ENCODE results near the gene CLEC4F. TPM values are rescaled to one million over a fixed set of nuclear protein-coding genes. Genes with fewer than 3 reads are reported as not detected.

Gene CLEC4F
- total RNA-seq, 1 donor from 2014 or later, result not detected

- DNase-seq (ENCODE audit: low read depth) (no peak), FAIRE-seq (no peak)
- Mint-ChIP-seq H3K27ac (ENCODE audit: unreplicated experiment) (no peak overlapping the region), H3K4me1 (ENCODE audit: low read depth, unreplicated experiment) (peaks cover 2% of the 10 kb centered on the region), H3K27me3 (ENCODE audit: low read depth, unreplicated experiment) (peaks cover 23% of the 10 kb centered on the region), H3K9me3 (ENCODE audit: unreplicated experiment) (peaks cover 7% of the 10 kb centered on the region), H3K4me3 (ENCODE audit: unreplicated experiment) (no peak overlapping the region), H3K36me3 (ENCODE audit: low read depth, unreplicated experiment) (no peaks in the 10 kb centered on the region)
- TF ChIP-seq, protein P1, sequence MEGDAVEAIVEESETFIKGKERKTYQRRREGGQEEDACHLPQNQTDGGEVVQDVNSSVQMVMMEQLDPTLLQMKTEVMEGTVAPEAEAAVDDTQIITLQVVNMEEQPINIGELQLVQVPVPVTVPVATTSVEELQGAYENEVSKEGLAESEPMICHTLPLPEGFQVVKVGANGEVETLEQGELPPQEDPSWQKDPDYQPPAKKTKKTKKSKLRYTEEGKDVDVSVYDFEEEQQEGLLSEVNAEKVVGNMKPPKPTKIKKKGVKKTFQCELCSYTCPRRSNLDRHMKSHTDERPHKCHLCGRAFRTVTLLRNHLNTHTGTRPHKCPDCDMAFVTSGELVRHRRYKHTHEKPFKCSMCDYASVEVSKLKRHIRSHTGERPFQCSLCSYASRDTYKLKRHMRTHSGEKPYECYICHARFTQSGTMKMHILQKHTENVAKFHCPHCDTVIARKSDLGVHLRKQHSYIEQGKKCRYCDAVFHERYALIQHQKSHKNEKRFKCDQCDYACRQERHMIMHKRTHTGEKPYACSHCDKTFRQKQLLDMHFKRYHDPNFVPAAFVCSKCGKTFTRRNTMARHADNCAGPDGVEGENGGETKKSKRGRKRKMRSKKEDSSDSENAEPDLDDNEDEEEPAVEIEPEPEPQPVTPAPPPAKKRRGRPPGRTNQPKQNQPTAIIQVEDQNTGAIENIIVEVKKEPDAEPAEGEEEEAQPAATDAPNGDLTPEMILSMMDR (IDR thresholded peaks at IDR 0.05; ENCODE audit: insufficient read depth, low read depth, low read length), result no peak
- no peak for TF ChIP-seq EZH2 (IDR thresholded peaks at IDR 0.05; ENCODE audit: insufficient read depth, low read length)
- no peaks in the 10 kb centered on the region for H3K4me1 ChIP-seq (ENCODE audit: insufficient read depth, low read length)
- no peak overlapping the region for H3K9ac ChIP-seq (ENCODE audit: low read length)
- no peaks in the 10 kb centered on the region for H4K20me1 ChIP-seq (ENCODE audit: insufficient read depth, low read length)
- no peak overlapping the region for H2AFZ ChIP-seq (ENCODE audit: low read depth, low read length)
- no peaks in the 10 kb centered on the region for H3K36me3 ChIP-seq (ENCODE audit: insufficient read depth, low read length)
- no peak overlapping the region for H3K27ac ChIP-seq (ENCODE audit: low read depth, low read length)
- peaks cover 3% of the 10 kb centered on the region for H3K27me3 ChIP-seq (ENCODE audit: insufficient read depth, low read length)
- no peaks in the 10 kb centered on the region for H3K9me3 ChIP-seq (ENCODE audit: insufficient read depth, low read depth, low read length)
- no peak overlapping the region for H3K4me3 ChIP-seq (ENCODE audit: insufficient read depth, low read depth, low read length)
- no peaks in the 10 kb centered on the region for H3K79me2 ChIP-seq (ENCODE audit: insufficient read depth, low read length)
- no peak overlapping the region for H3K4me2 ChIP-seq (ENCODE audit: low read length)
These were observed 7.0 kb upstream of the CLEC4F start for GRCh38 chr2:70827388-70827787.

GRCh38 chr2:70826696-70827350 lies 6.4 kb upstream of the CLEC4F start:
- H3K4me3 ChIP-seq (ENCODE audit: insufficient read depth, low read depth, low read length), result no peak overlapping the region
- Mint-ChIP-seq H3K4me1 (ENCODE audit: low read depth, unreplicated experiment) (peaks cover 2% of the 10 kb centered on the region), H3K9me3 (ENCODE audit: unreplicated experiment) (peaks cover 6% of the 10 kb centered on the region), H3K27ac (ENCODE audit: unreplicated experiment) (no peak overlapping the region), H3K36me3 (ENCODE audit: low read depth, unreplicated experiment) (no peaks in the 10 kb centered on the region), H3K4me3 (ENCODE audit: unreplicated experiment) (no peak overlapping the region), H3K27me3 (ENCODE audit: low read depth, unreplicated experiment) (peaks cover 20% of the 10 kb centered on the region)
- no peak overlapping the region for H3K9ac ChIP-seq (ENCODE audit: low read length)
- H3K9me3 ChIP-seq (ENCODE audit: insufficient read depth, low read depth, low read length), result no peaks in the 10 kb centered on the region
- peaks cover 3% of the 10 kb centered on the region for H3K27me3 ChIP-seq (ENCODE audit: insufficient read depth, low read length)
- H3K27ac ChIP-seq (ENCODE audit: low read depth, low read length), result no peak overlapping the region
- H3K36me3 ChIP-seq (ENCODE audit: insufficient read depth, low read length), result no peaks in the 10 kb centered on the region
- no peak for FAIRE-seq
- H3K4me1 ChIP-seq (ENCODE audit: insufficient read depth, low read length), result no peaks in the 10 kb centered on the region
- TF ChIP-seq EZH2 (IDR thresholded peaks at IDR 0.05; ENCODE audit: insufficient read depth, low read length), result no peak
- TF ChIP-seq, protein P1 (IDR thresholded peaks at IDR 0.05; ENCODE audit: insufficient read depth, low read depth, low read length), result no peak
- H3K4me2 ChIP-seq (ENCODE audit: low read length), result no peak overlapping the region
- H4K20me1 ChIP-seq (ENCODE audit: insufficient read depth, low read length), result no peaks in the 10 kb centered on the region
- no peak overlapping the region for H2AFZ ChIP-seq (ENCODE audit: low read depth, low read length)
- H3K79me2 ChIP-seq (ENCODE audit: insufficient read depth, low read length), result no peaks in the 10 kb centered on the region
- DNase-seq (ENCODE audit: low read depth), result no peak

- Histone ChIP-seq H3K9ac (ENCODE audit: low read length) (no peak overlapping the region), H3K4me1 (ENCODE audit: insufficient read depth, low read length) (no peaks in the 10 kb centered on the region), H3K27ac (ENCODE audit: low read depth, low read length) (no peak overlapping the region), H3K79me2 (ENCODE audit: insufficient read depth, low read length) (no peaks in the 10 kb centered on the region), H2AFZ (ENCODE audit: low read depth, low read length) (no peak overlapping the region), H3K36me3 (ENCODE audit: insufficient read depth, low read length) (no peaks in the 10 kb centered on the region), H4K20me1 (ENCODE audit: insufficient read depth, low read length) (no peaks in the 10 kb centered on the region), H3K4me3 (ENCODE audit: insufficient read depth, low read depth, low read length) (no peak overlapping the region), H3K9me3 (ENCODE audit: insufficient read depth, low read depth, low read length) (no peaks in the 10 kb centered on the region), H3K4me2 (ENCODE audit: low read length) (no peak overlapping the region), H3K27me3 (ENCODE audit: insufficient read depth, low read length) (peaks cover 10% of the 10 kb centered on the region)
- Mint-ChIP-seq H3K27ac (ENCODE audit: unreplicated experiment) (no peak overlapping the region), H3K9me3 (ENCODE audit: unreplicated experiment) (peaks cover 6% of the 10 kb centered on the region), H3K4me1 (ENCODE audit: low read depth, unreplicated experiment) (no peaks in the 10 kb centered on the region), H3K4me3 (ENCODE audit: unreplicated experiment) (no peak overlapping the region), H3K27me3 (ENCODE audit: low read depth, unreplicated experiment) (peaks cover 25% of the 10 kb centered on the region), H3K36me3 (ENCODE audit: low read depth, unreplicated experiment) (no peaks in the 10 kb centered on the region)
- DNase-seq (ENCODE audit: low read depth), result no peak
- no peak for TF ChIP-seq EZH2 (IDR thresholded peaks at IDR 0.05; ENCODE audit: insufficient read depth, low read length)
- TF ChIP-seq, protein P1 (IDR thresholded peaks at IDR 0.05; ENCODE audit: insufficient read depth, low read depth, low read length), result no peak
- FAIRE-seq, result no peak
These were observed 2.9 kb upstream of the CLEC4F start for GRCh38 chr2:70823249-70823648.

All from astrocyte (in vitro differentiated cells and primary cell).